Ovary (tissue), 9 donors: ENCODE measurements around the gene RTL1. TPM values are rescaled to one million over a fixed set of nuclear protein-coding genes. Genes with fewer than 3 reads are reported as not detected.

Experiments
- DNase-seq, 5 donors: peaks; one replicate each; pipeline ENCODE4 v3.0.0-alpha.2; 2019 to 2020
- H3K27ac ChIP-seq, 2 donors: fragments of 200-600 bp; one replicate each; pipeline versions ENCODE4 v1.5.1 to v1.8.0; 2019 to 2022
- H3K27me3 ChIP-seq: fragments of 200-600 bp; one replicate; pipeline ENCODE4 v1.8.0; 2022
- H3K36me3 ChIP-seq: fragments of 200-600 bp; sonication (generic); one replicate; pipeline ENCODE4 v1.5.1; 2019
- H3K4me1 ChIP-seq: one replicate; pipeline ENCODE4 v1.8.1; 2013; ENCODE audit warnings: mild to moderate bottlenecking, moderate library complexity; ENCODE audit not compliant: insufficient read depth
- H3K4me3 ChIP-seq: fragments of 200-600 bp; sonication (generic); one replicate; pipeline ENCODE4 v1.5.1; 2017
- H3K9me3 ChIP-seq, 2 donors: fragments of 200-600 bp in 1 of 2; sonication (generic) in 1 of 2; one replicate each; pipeline versions ENCODE4 v1.5.1 to v1.8.1; 2013 to 2019; ENCODE audit warnings: mild to moderate bottlenecking in 1 of 2, moderate library complexity in 1 of 2
- CTCF ChIP-seq, 3 donors: fragments of 450-650 bp in 2 of 3; fragments of 200-600 bp in 1 of 3; IDR thresholded peaks; one replicate each; pipeline versions ENCODE4 v1.5.1 to v1.8.0; 2016 to 2022; ENCODE audit warnings: antibody characterized with exemption in 3 of 3, mild to moderate bottlenecking in 1 of 3
- EP300 ChIP-seq: sonication (generic); formaldehyde crosslinking; IDR thresholded peaks from one replicate; pipeline ENCODE4 v1.6.1; 2017; ENCODE audit warnings: antibody characterized with exemption
- POLR2A ChIP-seq: fragments of 450-650 bp; IDR thresholded peaks from one replicate; pipeline ENCODE4 v1.6.1; 2017; ENCODE audit warnings: antibody characterized with exemption, mild to moderate bottlenecking, moderate library complexity
- WGBS, 3 donors: extraction: QIAGEN DNeasy Blood & Tissue Kit in 1 of 3; methylation state at CpG; one replicate each; pipeline versions ENCODE4 v1.1.5 to v1.1.7; 2013 to 2017; 5-methylcytosine and 5-hydroxymethylcytosine counted together
- intact Hi-C, 4 donors: fragments of 100-400 bp; cut with DNase I; formaldehyde crosslinking; loops; one replicate each; pipeline versions ENCODE4 v1.11.0 to v1.15.1; 2022 to 2023
- polyA plus RNA-seq, 2 donors: library from polyadenylated mRNA; stranded (reverse); fragments of 200-250 nt in 1 of 2; fragments of 350-450 nt in 1 of 2; fragmentation: Illumina TruSeq in 1 of 2; extraction: RNeasy Lipid Tissue Mini Kit (QIAGEN cat#74804) in 1 of 2; gene quantifications; one replicate each; pipeline ENCODE4 v1.2.3, GENCODE V29; 2013 to 2014
- total RNA-seq, 7 donors: library from RNA; depleted of rRNA in 2 of 7; stranded (reverse); fragments of >200 nt in 2 of 7; fragmentation: NEBNext Ultra II Directional in 3 of 7; extraction: Animal tissue kit (Norgen Biotek cat#: 25700) in 3 of 7; gene quantifications; one replicate each; pipeline versions ENCODE4 v1.1.0 to v1.2.4, GENCODE V29; 2016 to 2023
- donor health status: DM: no; HTN: no; CAD: no; lungs with moderate emphysema.
- donor health status: DM: no; HTN: no; CAD: no.
- donor health status: Bipolar disorder and iron deficiency.
- donor health status: DM: yes; HTN: yes; CAD: no.
- donor health status: DM: no; HTN: no; CAD: no.
- donor health status: DM: yes; HTN: yes; CAD: no.

Gene RTL1
- total and polyA plus RNA-seq, 9 donors, result 0.06 to 1.3 (median 0.40) TPM; not detected in 2

- WGBS, 3 donors, result 87 to 90% (median 89%) methylated on average over 17 of the region's 17 CpGs
- no peak overlapping the region for H3K4me3 ChIP-seq
- no peaks in the 10 kb centered on the region for H3K27me3 ChIP-seq
- no peak overlapping the region for H3K27ac ChIP-seq
- no peaks in the 10 kb centered on the region for H3K4me1 ChIP-seq
- intact Hi-C loops, result loop anchor here in 1 of 4 donors (10.0 kb wide), 1 partner anchor 1519 kb away; no protein-coding TSS in a partner anchor
- DNase-seq, result peak in 2 of 5 donors; percentile 14 to 36
- H3K36me3 ChIP-seq, result no peaks in the 10 kb centered on the region
- H3K9me3 ChIP-seq, result no peaks in the 10 kb centered on the region
- TF ChIP-seq EP300 (no peak), CTCF (IDR thresholded peaks at IDR 0.05) (no peak), POLR2A (no peak)
These were observed 27.5 kb downstream of the RTL1 start for GRCh38 chr14:100875861-100876590.

GRCh38 chr14:100875126-100875525 lies 28.4 kb downstream of the RTL1 start:
- Histone ChIP-seq H3K27me3 (no peaks in the 10 kb centered on the region), H3K27ac (no peak overlapping the region)

GRCh38 chr14:100874411-100875091 lies 29.0 kb downstream of the RTL1 start:
- Histone ChIP-seq H3K36me3 (no peaks in the 10 kb centered on the region), H3K27ac (no peak overlapping the region), H3K4me3 (no peak overlapping the region), H3K9me3 (no peaks in the 10 kb centered on the region), H3K27me3 (no peaks in the 10 kb centered on the region), H3K4me1 (no peaks in the 10 kb centered on the region)
- no peak for TF ChIP-seq CTCF (IDR thresholded peaks at IDR 0.05)
- DNase-seq, result peak in 2 of 5 donors; percentile 17 to 36
- intact Hi-C loops, result loop anchor here in 1 of 4 donors (10.0 kb wide), 1 partner anchor 1520 kb away; no protein-coding TSS in a partner anchor
- WGBS, 3 donors, result 73 to 78% (median 77%) methylated on average over 20 to 21 of the region's 21 CpGs

More at GRCh38 chr14:100875126-100875525, 28.4 kb downstream of the RTL1 start:
- no peak overlapping the region for H3K4me3 ChIP-seq
- H3K4me1 ChIP-seq, result no peaks in the 10 kb centered on the region
- WGBS, 3 donors, result 85 to 90% (median 90%) methylated on average over 6 of the region's 6 CpGs
- DNase-seq, result peak in 2 of 5 donors; percentile 10 to 28
- intact Hi-C loops, result loop anchor here in 1 of 4 donors (10.0 kb wide), 1 partner anchor 1520 kb away; no protein-coding TSS in a partner anchor
- TF ChIP-seq POLR2A (no peak), EP300 (no peak), CTCF (IDR thresholded peaks at IDR 0.05) (no peak)
- H3K36me3 ChIP-seq, result no peaks in the 10 kb centered on the region
- H3K9me3 ChIP-seq, result no peaks in the 10 kb centered on the region

- Histone ChIP-seq H3K27ac (no peak overlapping the region), H3K27me3 (no peaks in the 10 kb centered on the region), H3K36me3 (no peaks in the 10 kb centered on the region), H3K9me3 (no peaks in the 10 kb centered on the region), H3K4me3 (no peak overlapping the region), H3K4me1 (no peaks in the 10 kb centered on the region)
- no peak for TF ChIP-seq CTCF (IDR thresholded peaks at IDR 0.05)
- no peak for TF ChIP-seq EP300
- no peak for TF ChIP-seq POLR2A
- no peak for DNase-seq
- intact Hi-C loops, result loop anchor here in 1 of 4 donors (10.0 kb wide), 1 partner anchor 1521 kb away; no protein-coding TSS in a partner anchor
- WGBS, 3 donors, result 89 to 95% (median 90%) methylated on average over 4 of the region's 4 CpGs
These were observed 29.5 kb downstream of the RTL1 start for GRCh38 chr14:100874051-100874410.
